Left kidney (tissue), 2 donors: ENCODE data around the gene TENM4. TPM values are rescaled to one million over a fixed set of nuclear protein-coding genes. Genes with fewer than 3 reads are reported as not detected.
A peak's percentile ranks its signal among the peaks of the same experiment; 100 is the strongest.

Source experiments
- DNase-seq: peaks from one replicate; pipeline ENCODE4 v3.0.0-alpha.2; 2013
- polyA plus RNA-seq: library from polyadenylated mRNA; unstranded; fragments of 120-200 nt; gene quantifications from one replicate; pipeline ENCODE4 v1.2.1, GENCODE V29; 2013; ENCODE audit not compliant: insufficient read length

TENM4 gene
- polyA plus RNA-seq, 1 donor = 24.5 TPM

- DNase-seq = no peak
These were observed 21.7 kb downstream of the TENM4 start for GRCh38 chr11:79419120-79419519.

GRCh38 chr11:79418241-79418640 lies 22.6 kb downstream of the TENM4 start:
- no peak for DNase-seq

GRCh38 chr11:79417069-79417920 lies 23.5 kb downstream of the TENM4 start:
- no peak for DNase-seq

GRCh38 chr11:79415912-79416311 lies 24.9 kb downstream of the TENM4 start:
- DNase-seq = no peak

GRCh38 chr11:79415411-79415810 lies 25.4 kb downstream of the TENM4 start:
- DNase-seq = no peak

DNA sequence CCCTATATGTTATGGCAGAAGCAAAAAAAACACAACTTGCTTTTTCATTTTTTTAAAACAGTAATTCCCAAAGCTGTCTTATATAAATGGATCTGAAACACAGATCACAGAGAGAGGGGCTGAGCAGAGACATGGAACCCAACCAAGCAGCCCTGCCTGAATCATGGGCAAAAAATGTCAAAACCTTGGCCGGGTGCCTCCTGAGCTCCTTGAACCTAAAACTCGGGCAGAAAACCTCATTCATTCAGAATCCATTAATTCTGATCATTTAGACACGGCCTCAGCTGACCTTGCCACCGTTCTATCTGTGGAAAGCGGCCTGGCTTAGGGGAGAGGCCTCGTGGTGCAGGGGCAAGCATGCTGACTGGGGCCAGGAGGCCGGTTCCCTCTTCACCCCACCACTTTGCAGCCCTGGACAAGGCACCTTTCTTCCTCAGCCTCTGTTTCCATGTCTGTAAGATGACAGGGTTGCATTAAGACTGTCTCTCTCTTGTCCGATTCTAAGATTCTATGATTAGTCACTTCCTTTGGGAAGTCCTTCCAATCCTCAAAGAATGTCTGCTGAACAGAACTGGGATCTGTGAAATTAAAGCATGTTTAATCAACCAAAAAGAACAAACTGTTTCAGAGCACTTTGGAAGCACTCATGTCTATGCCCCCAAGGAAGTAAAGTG lies 26.0 kb downstream of the TENM4 start:
- DNase-seq = no peak

- no peak for DNase-seq
These were observed 26.8 kb downstream of the TENM4 start for GRCh38 chr11:79414041-79414440.

DNA sequence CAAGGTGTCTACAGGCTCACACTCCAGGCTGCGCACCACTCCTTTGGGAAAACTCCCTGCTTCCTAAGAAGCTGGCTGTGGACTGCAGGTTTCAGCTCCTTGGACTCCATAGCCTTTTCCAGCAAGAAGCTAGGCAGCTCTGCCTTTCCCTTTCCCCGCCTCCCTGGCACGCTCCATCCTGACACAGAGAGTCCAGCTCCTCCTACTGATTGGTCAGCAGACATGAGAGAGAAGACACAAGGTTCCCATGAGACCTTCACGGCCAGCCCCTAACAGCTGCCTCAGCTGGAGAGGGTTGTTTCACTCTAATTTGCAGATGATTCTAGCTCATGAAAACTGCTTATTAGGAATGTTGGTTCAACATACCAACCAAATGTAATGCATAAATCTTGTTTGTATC lies 27.6 kb downstream of the TENM4 start:
- DNase-seq = peak; percentile 82

DNA sequence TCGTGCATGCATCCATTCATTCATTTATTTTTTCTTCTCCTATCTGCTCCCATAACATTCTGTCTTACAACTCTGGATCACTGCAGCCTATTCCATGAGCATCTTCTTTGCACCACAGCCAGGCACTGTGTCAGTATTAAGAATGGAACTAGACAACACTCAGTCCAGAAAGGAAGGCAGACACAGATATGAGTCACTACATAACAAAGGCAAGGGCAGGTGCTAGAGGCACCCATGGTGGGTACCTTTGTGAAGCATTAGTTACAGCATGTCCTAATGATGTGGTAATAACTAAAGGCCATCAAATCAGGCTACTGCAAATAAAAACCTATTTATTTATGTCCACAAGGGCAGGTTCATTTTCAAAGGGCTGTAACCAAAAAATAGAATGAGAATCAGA lies 28.1 kb downstream of the TENM4 start:
- no peak for DNase-seq

GRCh38 chr11:79409330-79409729 lies 31.5 kb downstream of the TENM4 start:
- DNase-seq = no peak

- no peak for DNase-seq
These were observed 34.5 kb downstream of the TENM4 start for GRCh38 chr11:79406376-79406775.

GRCh38 chr11:79404806-79405205 lies 36.0 kb downstream of the TENM4 start:
- DNase-seq = no peak

DNA sequence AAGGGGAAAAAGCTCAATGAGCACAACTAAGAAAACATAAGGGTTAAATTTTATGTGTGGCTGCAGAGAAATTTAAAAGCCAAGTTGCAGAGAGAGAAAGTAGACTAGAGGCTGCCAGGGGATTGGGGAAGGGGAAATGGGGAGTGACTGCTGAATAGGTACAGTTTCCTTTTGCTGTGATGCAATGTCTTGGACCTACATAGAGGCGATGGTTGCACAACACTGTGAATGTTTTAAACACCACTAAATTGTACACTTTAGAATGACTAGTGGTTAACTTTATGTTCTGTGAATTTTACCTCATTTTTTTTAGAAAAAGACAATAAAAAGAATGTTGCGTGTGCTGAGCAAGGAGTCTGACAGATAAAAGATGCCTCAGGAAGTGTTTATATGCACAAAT lies 36.5 kb downstream of the TENM4 start:
- no peak for DNase-seq

DNA sequence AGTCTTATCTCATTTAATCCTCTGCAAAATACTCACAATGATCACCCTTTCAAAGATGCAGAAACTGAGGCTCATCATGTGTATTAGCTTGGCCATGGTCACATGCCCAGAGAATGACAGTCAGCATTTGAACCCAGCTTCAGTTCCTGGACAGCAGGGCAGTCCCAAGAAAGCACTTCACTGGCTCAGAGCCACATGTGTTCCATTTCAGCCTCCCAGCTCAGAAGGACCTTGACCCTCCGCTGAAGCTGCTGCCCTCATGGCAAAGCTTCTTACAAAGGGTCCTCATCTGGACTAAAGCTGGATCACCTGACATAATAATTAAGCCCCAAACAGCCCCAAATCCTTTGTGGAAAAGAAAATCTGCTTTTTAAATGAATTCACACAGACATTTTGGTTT lies 37.0 kb downstream of the TENM4 start:
- DNase-seq = no peak

DNA sequence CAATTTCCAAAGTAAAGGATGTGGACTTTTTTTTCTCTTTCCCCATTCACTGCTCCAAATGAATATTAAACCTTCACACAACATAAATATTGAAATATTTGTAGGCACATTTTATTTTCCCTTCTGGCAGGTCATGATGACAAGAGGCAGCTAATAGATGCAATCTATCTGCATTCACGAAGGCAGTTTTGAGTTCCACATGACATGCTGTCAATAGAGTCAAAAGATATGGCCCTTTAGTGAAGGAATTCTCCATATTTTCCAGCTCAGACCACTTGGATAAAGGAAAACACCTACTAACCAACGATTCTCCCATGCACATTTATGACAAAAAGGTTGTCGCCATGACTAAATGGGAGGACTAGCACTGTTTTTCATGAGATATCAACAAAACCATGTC lies 37.9 kb downstream of the TENM4 start:
- no peak for DNase-seq

GRCh38 chr11:79400717-79401330 lies 40.0 kb downstream of the TENM4 start:
- DNase-seq = peak; percentile 19

DNA sequence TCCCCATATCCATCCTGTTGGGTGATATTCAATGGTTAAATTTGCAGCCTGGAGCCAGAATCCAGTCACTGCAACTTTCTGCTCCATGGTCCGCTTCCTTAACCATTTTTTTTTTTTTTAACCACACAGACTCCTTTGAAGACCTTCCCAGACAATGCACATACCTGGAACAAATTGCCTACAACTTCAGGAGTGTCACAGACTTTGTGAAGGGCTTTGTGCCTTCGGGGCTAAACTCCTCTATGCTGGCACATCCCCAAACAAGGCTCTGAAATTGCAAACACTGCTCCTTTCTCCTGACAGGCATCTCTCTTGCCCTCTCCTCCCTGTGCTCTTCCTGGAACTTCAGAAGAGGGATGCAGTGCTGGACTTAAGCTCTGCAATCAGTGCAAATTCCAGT lies 40.6 kb downstream of the TENM4 start:
- no peak for DNase-seq

GRCh38 chr11:79397252-79397651 lies 43.6 kb downstream of the TENM4 start:
- no peak for DNase-seq

- DNase-seq = no peak
These were observed 44.2 kb downstream of the TENM4 start for GRCh38 chr11:79396674-79397073.

DNA sequence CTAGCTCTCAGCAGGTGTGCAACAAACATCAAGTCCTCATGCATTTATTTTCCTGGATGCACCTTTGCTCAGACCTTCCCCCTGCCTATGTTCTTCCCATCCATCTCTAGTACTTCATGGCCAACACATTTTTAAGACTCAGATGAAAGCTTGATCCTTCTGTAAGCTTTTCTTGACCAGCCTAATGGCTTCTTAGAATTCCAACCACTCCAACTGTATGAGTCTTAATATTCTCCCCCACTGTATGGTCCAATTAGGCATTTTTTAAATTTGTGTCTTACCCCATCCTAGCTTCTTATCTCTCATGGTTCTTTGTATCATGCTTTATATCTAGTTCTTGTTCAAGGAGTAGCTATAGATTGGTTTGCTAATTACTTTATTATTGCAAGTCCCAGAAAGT lies 44.8 kb downstream of the TENM4 start:
- no peak for DNase-seq

DNA sequence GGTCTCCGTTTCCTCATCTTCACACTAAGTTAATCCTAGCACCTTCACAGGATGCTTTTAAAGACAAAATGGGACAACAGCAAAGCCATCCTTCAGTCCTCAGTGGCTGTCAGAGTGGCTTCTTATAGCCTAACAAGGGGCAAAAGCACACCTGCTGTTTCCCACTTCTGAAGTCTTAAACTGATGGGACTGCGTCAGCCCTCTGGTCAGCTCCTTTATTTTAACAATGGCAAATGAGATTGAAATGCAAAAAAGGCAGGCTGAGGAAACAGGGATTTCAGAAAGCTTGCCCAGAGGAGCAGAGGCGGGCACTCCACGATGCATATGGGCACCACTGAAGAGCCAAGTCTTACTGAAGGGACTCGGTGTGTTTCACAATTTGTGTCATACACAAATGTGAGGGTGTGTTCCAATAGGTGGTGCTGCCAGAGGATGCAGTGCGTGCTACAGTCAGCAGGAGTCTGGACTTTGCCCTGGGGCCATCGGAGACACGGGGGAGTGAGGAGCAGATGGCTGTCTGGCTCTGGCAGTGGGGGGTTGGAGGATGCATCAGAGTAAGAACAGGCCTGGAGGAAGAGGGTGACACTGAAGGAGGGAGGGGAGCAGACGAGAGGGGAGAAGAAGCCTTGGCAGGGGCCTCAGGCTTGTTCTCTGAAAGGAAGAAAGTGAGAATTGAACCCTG lies 47.3 kb downstream of the TENM4 start:
- peak; percentile 32 for DNase-seq

- no peak for DNase-seq
These were observed 48.7 kb downstream of the TENM4 start for GRCh38 chr11:79392161-79392560.

- DNase-seq = no peak
These were observed 49.9 kb downstream of the TENM4 start for GRCh38 chr11:79390923-79391322.
